Breast epithelium (tissue), 3 donors: ENCODE measurements around the gene PRDM15.

ENCODE experiments used
- CTCF ChIP-seq, 3 donors: fragments of 450-650 bp; IDR thresholded peaks; one replicate each; pipeline ENCODE4 v1.5.1; 2016 to 2017; ENCODE audit warnings: antibody characterized with exemption in 3 of 3, mild to moderate bottlenecking in 3 of 3, moderate library complexity in 3 of 3
- POLR2A ChIP-seq: fragments of 450-650 bp; IDR thresholded peaks from one replicate; pipeline ENCODE4 v1.6.1; 2016; ENCODE audit warnings: antibody characterized with exemption, mild to moderate bottlenecking, moderate library complexity
- POLR2AphosphoS5 ChIP-seq, 3 donors: sonication (generic); formaldehyde crosslinking; IDR thresholded peaks; one replicate each; pipeline ENCODE4 v1.6.1; 2017; ENCODE audit warnings: antibody characterized with exemption in 3 of 3

DNA sequence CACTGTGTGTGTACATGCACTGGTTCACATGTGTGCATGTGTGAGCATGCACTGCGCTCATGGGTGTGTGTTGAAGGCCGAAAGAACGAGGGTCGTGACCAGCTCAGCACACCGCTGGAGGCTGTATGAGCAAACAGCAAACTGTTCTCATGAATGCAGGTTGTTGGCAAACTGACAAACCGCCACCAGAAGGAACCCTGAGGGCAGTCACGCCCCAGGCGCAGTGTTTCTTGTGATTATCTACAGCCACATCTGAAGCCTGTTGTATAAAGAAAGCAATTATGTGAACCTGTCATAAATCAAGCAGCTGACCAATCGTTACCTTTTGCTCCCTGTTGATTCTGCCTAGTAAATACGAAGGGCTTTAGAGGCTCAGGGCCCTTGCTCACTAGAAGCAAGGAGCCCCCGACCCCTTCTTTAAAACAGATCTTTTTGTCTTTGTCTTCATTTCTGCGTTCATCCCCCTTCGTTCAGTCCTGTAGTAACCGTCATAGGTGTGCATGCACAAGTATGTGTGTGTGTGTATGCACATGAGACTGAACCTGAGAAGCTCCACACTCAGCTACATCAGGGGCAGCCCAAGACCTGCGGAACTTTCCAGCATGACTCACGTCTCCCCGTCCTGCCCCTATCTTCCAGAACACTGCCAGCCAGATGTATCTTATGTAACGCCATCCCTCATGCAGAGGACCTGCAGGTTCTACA, 95.5 kb downstream of the PRDM15 start:
- no peak for TF ChIP-seq CTCF (IDR thresholded peaks at IDR 0.05)
- no peak for TF ChIP-seq POLR2A
- TF ChIP-seq POLR2AphosphoS5 (IDR thresholded peaks at IDR 0.05) = peak in 1 of 3 donors; percentile 19
